HFFc6 (cell line): ENCODE results near the gene ALDH16A1. TPM values are rescaled to one million over a fixed set of nuclear protein-coding genes. Genes with fewer than 3 reads are reported as not detected.

ENCODE experiments used
- DNase-seq: peaks from one replicate; pipeline ENCODE4 v3.0.0-alpha.2; 2018
- H3K27ac Mint-ChIP-seq: 2 replicates; pipeline ENCODE4 v1.8.0; 2020; ENCODE audit warnings: mild to moderate bottlenecking, mixed read lengths
- H3K27me3 Mint-ChIP-seq: 2 replicates; pipeline ENCODE4 v1.8.0; 2021; ENCODE audit warnings: mild to moderate bottlenecking, moderate library complexity, mixed read lengths; ENCODE audit not compliant: insufficient read depth
- H3K36me3 Mint-ChIP-seq: 2 replicates; pipeline ENCODE4 v1.8.0; 2021; ENCODE audit warnings: low read depth, mixed read lengths
- H3K4me1 Mint-ChIP-seq: 2 replicates; pipeline ENCODE4 v1.8.0; 2020; ENCODE audit warnings: low read depth, mixed read lengths
- H3K4me3 Mint-ChIP-seq: 2 replicates; pipeline ENCODE4 v1.8.0; 2020; ENCODE audit warnings: mild to moderate bottlenecking, moderate library complexity, mixed read lengths
- H3K9me3 Mint-ChIP-seq: 2 replicates; pipeline ENCODE4 v1.8.0; 2020; ENCODE audit warnings: mild to moderate bottlenecking, mixed read lengths
- total RNA-seq, 6 experiments: library from RNA; stranded (reverse); fragmentation: NEBNext Ultra II Directional; extraction: Animal tissue kit (Norgen Biotek cat#: 25700); gene quantifications; 2 replicates in 1 of 6; 3 replicates in 5 of 6; pipeline ENCODE4 v1.2.3, GENCODE V29; 2021
- TF ChIP-seq, protein P1 (sequence below): fragments of 200-600 bp; sonication (generic); IDR thresholded peaks from 2 replicates; pipeline ENCODE4 v1.5.0; 2021; ENCODE audit warnings: antibody characterized with exemption, mild to moderate bottlenecking

The ALDH16A1 gene
- total RNA-seq, 6 experiments from 2014 or later = 13.9 to 23.0 (median 19.8) TPM

DNA sequence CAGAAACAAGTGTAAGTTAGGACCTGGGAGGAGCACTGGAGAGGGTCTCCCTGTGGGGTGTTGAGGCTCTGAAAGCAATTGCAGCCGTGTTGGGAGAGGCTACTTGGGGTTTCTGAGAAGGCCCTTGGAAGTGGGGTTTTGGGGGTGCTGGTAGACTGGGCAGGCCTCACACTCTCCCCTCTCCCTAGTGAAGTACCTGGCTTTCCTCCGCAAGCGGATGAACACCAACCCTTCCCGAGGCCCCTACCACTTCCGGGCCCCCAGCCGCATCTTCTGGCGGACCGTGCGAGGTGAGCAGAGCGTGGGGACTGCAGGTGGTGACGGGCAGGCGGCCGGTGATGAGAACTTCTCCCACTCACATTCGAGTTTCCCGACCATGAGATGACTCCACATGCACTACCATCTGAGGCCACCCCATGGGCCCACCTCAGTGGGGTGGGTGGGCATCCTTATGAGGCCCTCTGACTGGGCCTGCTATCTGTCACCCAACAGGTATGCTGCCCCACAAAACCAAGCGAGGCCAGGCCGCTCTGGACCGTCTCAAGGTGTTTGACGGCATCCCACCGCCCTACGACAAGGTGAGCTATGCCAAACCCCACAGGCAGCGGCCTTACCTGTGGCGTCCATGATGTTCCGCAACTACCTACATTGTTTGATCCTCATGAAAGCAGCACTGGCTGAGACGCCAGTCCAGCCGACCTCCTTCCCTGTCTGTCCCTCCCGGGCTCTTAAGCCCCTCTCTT, 37.4 kb downstream of the ALDH16A1 start:
- H3K27me3 Mint-ChIP-seq = peaks cover 48% of the 10 kb centered on the region
- peaks cover 34% of the 10 kb centered on the region for H3K9me3 Mint-ChIP-seq
- H3K4me1 Mint-ChIP-seq = peaks cover 10% of the 10 kb centered on the region; the same call in 1 of the 2 replicates
- H3K27ac Mint-ChIP-seq = peak overlapping the region; percentile 98
- TF ChIP-seq, protein P1, sequence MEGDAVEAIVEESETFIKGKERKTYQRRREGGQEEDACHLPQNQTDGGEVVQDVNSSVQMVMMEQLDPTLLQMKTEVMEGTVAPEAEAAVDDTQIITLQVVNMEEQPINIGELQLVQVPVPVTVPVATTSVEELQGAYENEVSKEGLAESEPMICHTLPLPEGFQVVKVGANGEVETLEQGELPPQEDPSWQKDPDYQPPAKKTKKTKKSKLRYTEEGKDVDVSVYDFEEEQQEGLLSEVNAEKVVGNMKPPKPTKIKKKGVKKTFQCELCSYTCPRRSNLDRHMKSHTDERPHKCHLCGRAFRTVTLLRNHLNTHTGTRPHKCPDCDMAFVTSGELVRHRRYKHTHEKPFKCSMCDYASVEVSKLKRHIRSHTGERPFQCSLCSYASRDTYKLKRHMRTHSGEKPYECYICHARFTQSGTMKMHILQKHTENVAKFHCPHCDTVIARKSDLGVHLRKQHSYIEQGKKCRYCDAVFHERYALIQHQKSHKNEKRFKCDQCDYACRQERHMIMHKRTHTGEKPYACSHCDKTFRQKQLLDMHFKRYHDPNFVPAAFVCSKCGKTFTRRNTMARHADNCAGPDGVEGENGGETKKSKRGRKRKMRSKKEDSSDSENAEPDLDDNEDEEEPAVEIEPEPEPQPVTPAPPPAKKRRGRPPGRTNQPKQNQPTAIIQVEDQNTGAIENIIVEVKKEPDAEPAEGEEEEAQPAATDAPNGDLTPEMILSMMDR = no peak
- no peak for DNase-seq
- H3K4me3 Mint-ChIP-seq = peak overlapping the region; percentile 98
- H3K36me3 Mint-ChIP-seq = peaks cover 49% of the 10 kb centered on the region

DNA sequence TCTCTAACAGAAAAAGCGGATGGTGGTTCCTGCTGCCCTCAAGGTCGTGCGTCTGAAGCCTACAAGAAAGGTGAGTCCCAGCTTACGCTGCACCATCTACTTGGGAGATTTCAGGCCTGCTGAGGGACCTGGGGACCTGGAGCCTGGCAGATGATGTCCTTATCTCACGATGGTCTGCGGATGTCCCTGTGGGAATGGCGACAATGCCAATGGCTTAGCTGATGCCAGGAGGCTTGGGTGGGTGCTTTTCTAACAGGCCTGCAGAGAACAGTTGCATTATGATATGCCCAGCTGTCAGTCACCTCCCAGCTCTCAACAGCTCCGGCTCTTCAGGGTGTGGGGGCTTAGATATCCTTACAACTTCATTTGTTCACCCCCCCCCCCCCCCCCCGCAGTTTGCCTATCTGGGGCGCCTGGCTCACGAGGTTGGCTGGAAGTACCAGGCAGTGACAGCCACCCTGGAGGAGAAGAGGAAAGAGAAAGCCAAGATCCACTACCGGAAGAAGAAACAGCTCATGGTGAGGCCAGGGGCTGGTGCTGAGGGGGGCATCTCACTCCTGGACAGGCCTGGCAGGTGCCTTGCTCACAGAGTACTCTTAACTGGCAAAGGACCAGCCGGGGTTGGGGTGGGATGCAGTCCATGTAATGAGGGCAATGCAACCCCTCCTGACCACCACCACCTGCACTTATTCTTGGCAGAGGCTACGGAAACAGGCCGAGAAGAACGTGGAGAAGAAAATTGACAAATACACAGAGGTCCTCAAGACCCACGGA, 38.2 kb downstream of the ALDH16A1 start:
- peak overlapping the region; percentile 55; the same call in 1 of the 2 replicates for H3K4me3 Mint-ChIP-seq
- peaks cover 50% of the 10 kb centered on the region for H3K36me3 Mint-ChIP-seq

DNA sequence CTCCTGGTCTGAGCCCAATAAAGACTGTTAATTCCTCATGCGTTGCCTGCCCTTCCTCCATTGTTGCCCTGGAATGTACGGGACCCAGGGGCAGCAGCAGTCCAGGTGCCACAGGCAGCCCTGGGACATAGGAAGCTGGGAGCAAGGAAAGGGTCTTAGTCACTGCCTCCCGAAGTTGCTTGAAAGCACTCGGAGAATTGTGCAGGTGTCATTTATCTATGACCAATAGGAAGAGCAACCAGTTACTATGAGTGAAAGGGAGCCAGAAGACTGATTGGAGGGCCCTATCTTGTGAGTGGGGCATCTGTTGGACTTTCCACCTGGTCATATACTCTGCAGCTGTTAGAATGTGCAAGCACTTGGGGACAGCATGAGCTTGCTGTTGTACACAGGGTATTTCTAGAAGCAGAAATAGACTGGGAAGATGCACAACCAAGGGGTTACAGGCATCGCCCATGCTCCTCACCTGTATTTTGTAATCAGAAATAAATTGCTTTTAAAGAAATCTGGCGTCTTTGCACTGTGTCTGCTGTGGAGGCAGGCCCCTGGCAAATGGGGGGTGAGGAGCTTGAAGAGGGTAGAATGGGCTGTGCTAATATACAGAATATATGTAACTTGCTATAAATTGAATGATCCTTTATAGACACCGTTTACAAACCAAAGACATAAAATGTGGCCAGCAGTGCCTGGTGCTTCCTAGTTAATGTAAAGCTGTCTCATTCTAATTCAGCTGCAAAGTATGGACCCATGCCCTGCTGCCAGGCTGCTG, 39.0 kb downstream of the ALDH16A1 start:
- Mint-ChIP-seq H3K4me3 (peak overlapping the region; percentile 32; the same call in 1 of the 2 replicates), H3K27ac (peak overlapping the region; percentile 78), H3K27me3 (peaks cover 56% of the 10 kb centered on the region), H3K4me1 (peaks cover 10% of the 10 kb centered on the region; the same call in 1 of the 2 replicates), H3K36me3 (peaks cover 58% of the 10 kb centered on the region), H3K9me3 (peaks cover 34% of the 10 kb centered on the region)
- DNase-seq = no peak
- TF ChIP-seq, protein P1 = no peak

More for the DNA sequence above, 38.2 kb downstream of the ALDH16A1 start:
- peaks cover 50% of the 10 kb centered on the region for H3K27me3 Mint-ChIP-seq
- DNase-seq = no peak
- H3K27ac Mint-ChIP-seq = peak overlapping the region; percentile 98
- TF ChIP-seq, protein P1 = no peak
- peaks cover 34% of the 10 kb centered on the region for H3K9me3 Mint-ChIP-seq
- peaks cover 10% of the 10 kb centered on the region; the same call in 1 of the 2 replicates for H3K4me1 Mint-ChIP-seq

DNA sequence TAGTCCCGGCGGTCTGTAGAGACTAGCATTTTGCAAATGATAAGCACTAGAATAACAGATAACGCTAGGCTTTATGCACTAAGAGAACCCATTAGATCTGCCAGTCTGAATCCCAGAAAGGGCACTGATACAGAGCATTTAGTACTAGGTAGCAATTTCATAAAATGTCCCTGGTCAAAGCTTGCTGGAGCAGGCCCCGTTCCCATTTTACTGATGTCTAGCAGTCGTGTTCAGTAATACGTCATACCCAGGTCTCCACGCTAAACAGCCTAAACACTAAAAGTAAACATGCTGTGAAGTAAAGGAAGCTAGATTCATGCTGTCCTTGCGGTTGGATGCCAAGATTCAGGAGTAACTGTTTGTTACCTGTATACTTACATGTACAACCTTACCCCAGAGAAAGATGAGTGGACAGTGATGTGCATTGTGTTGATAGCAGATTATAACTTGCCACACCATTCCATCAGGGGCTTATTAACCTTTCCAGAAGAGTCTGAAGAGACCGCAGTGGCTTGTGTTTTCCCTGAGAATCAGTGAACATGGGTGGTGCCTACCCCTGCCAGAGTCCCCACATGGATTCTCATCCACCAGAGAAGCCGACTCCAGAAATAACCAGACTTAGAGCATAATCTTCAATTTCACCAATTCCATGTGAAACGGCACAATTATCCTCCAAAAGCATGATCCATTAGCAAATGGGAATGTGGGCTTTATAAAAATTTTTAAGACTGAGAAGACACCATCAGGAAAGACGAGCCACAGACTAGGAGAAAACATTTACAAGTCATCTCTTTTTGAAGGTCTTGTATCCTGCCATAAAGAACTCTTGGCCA, 39.8 kb downstream of the ALDH16A1 start:
- Mint-ChIP-seq H3K4me3 (peak overlapping the region; percentile 32; the same call in 1 of the 2 replicates), H3K27ac (peak overlapping the region; percentile 78), H3K36me3 (peaks cover 60% of the 10 kb centered on the region), H3K27me3 (peaks cover 51% of the 10 kb centered on the region), H3K4me1 (peaks cover 18% of the 10 kb centered on the region), H3K9me3 (peaks cover 28% of the 10 kb centered on the region)
- no peak for DNase-seq
- TF ChIP-seq, protein P1 = no peak
